Activated T-cell treated with anti-CD3 and anti-CD28 coated beads, Interleukin-2, amount 50 U/mL, for 4 hours (primary cell): ENCODE data around the gene ADGRE2. TPM values are rescaled to one million over a fixed set of nuclear protein-coding genes. Genes with fewer than 3 reads are reported as not detected.
"Not testable (repeated sequence)": the region's sequence is repeated elsewhere in the genome, so short reads cannot be mapped to it uniquely, and the experiment has no call there.

Experiments
- ATAC-seq, 2 donors: fragments of 200-7000 bp; cut with Tn5 transposase; one replicate each; pipeline ENCODE4 v1.10.0; 2021
- DNase-seq: peaks from one replicate; pipeline ENCODE4 v3.0.0-alpha.2; 2020
- H3K27me3 Mint-ChIP-seq: one replicate; pipeline ENCODE4 v1.8.0; 2021; ENCODE audit warnings: low read depth, mixed read lengths
- H3K36me3 Mint-ChIP-seq: one replicate; pipeline ENCODE4 v1.8.0; 2022; ENCODE audit warnings: mixed read lengths; ENCODE audit not compliant: insufficient read depth
- H3K4me1 Mint-ChIP-seq: one replicate; pipeline ENCODE4 v1.8.0; 2021; ENCODE audit warnings: low read depth, mixed read lengths
- H3K4me3 Mint-ChIP-seq: one replicate; pipeline ENCODE4 v1.8.0; 2021; ENCODE audit warnings: mild to moderate bottlenecking, moderate library complexity, mixed read lengths
- H3K9me3 Mint-ChIP-seq: one replicate; pipeline ENCODE4 v1.8.0; 2021; ENCODE audit warnings: mixed read lengths
- total RNA-seq, 3 donors: library from RNA; stranded (reverse); gene quantifications; one replicate each; pipeline ENCODE4 v1.2.1, GENCODE V29; 2021

Gene ADGRE2
- total RNA-seq: 1 to 10 TPM in 2 of 3 donors, under 1 TPM in 1; 0.87 to 1.6 (median 1.4) TPM

DNA sequence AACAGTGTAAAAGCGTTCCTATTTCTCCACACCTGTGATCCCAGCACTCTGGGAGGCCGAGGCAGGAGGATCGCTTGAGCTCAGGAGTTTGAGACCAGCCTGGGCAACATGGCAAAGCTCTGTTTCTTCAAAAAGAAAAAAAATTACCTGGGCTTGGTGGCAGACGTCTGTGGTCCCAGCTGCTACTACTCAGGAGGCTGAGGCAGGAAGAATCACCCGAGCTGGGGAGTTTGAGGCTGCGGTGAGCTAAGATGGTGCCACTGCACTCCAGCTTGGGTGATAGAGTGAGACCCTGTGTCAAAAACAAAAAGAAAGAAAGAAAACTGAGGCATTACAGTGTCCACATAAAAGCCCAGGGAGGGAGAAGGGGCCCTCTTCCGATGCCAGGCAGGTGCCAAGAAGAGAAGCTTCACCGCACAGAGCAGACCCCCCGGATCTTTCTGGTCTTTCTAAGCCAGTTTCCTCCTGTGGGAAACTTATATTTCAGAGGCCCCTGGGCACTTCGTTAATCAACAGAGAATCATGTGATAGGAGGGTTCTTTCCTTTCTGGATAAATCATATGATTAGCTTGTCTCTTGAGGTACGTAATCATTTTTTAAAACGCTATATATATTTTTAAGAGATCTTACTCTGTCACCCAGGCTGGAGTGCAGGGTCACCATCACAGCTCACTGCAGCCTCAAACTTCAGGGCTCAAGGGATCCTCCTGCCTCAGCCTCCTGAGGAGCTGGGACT, at the start of gene ADGRE2:
Gene ADGRE2 (minus strand): TSS at position 451 of the 736 bp plus-strand sequence. CDS start 1,804 bp downstream, outside the sequence.
- H3K4me3 Mint-ChIP-seq: not testable (repeated sequence)
- peaks cover 44% of the 10 kb centered on the region for H3K27me3 Mint-ChIP-seq

DNA sequence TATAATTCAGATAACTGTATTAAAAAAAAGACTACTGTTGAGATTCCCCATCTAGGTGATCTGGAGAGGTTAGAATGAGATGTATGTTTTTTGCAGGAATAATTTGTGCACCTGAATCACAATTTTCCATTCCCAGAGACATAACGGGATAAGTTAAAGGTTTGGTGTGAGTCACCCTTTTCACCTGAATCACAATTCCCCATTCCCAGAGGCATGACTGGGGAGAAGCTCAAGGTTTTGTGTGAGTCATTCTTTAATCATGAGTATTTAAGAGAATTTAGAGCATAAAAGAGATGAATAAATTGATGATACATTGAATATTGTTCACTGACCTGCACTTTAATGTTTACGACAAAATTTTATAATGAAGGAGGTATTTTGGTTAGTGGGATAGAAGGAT, 47.6 kb upstream of the ADGRE2 start:
- Mint-ChIP-seq H3K9me3 (no peaks in the 10 kb centered on the region), H3K36me3 (no peaks in the 10 kb centered on the region), H3K4me1 (no peaks in the 10 kb centered on the region), H3K27me3 (peaks cover 47% of the 10 kb centered on the region), H3K4me3 (no peak overlapping the region)
- DNase-seq: no peak
- ATAC-seq: no peak

More for the DNA sequence above, at the start of gene ADGRE2:
- not testable (repeated sequence) for DNase-seq, H3K36me3 Mint-ChIP-seq, ATAC-seq, H3K9me3 Mint-ChIP-seq
- H3K4me1 Mint-ChIP-seq: peaks cover 13% of the 10 kb centered on the region

GRCh38 chr19:14821937-14822336, 43.6 kb upstream of the ADGRE2 start:
- ATAC-seq: no peak
- H3K9me3 Mint-ChIP-seq: no peaks in the 10 kb centered on the region
- DNase-seq: no peak
- no peaks in the 10 kb centered on the region for H3K4me1 Mint-ChIP-seq
- H3K4me3 Mint-ChIP-seq: no peak overlapping the region
- peaks cover 46% of the 10 kb centered on the region for H3K27me3 Mint-ChIP-seq
- no peaks in the 10 kb centered on the region for H3K36me3 Mint-ChIP-seq

GRCh38 chr19:14818588-14818987, 40.2 kb upstream of the ADGRE2 start:
- Mint-ChIP-seq H3K4me3 (no peak overlapping the region), H3K4me1 (no peaks in the 10 kb centered on the region), H3K36me3 (no peaks in the 10 kb centered on the region), H3K9me3 (no peaks in the 10 kb centered on the region), H3K27me3 (peaks cover 16% of the 10 kb centered on the region)
- no peak for ATAC-seq
- no peak for DNase-seq

GRCh38 chr19:14817052-14817451, 38.7 kb upstream of the ADGRE2 start:
- ATAC-seq: no peak

DNA sequence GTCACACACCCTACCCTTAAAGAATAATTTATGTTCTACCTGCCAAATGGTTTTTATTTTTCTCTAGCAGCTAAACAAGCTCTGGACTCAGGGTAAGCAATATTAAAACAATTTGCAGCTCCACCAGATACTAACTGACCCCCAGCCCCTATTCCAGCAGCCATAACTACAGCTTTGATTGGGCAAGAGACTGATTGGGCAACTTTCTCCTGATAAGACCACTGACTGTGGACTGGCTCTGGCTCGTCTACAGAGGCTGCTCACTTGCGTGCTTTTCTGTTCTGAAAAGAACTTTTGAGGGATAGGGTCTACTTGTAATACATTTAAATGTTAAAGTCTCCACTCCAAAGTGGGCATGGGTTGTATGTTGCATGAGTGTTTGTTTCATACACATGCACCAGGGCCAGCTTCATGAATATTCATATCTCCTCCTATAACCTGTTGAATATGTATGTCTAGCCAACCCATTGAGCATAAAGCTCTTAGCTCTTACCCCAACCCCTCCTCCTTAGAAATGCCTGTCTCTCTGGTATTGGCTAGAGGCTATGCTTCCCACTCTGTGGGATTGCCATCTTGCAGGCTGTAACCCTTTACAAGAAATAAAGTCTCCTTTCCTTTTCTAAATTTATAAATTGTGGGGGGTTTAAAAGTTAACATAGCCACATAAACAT, 36.8 kb upstream of the ADGRE2 start:
- no peaks in the 10 kb centered on the region for H3K4me1 Mint-ChIP-seq
- DNase-seq (no peak), ATAC-seq (no peak)
- peaks cover 4% of the 10 kb centered on the region for H3K27me3 Mint-ChIP-seq
- H3K4me3 Mint-ChIP-seq: no peak overlapping the region
- no peaks in the 10 kb centered on the region for H3K36me3 Mint-ChIP-seq
- no peaks in the 10 kb centered on the region for H3K9me3 Mint-ChIP-seq

More at GRCh38 chr19:14817052-14817451, 38.7 kb upstream of the ADGRE2 start:
- Mint-ChIP-seq H3K9me3 (no peaks in the 10 kb centered on the region), H3K36me3 (no peaks in the 10 kb centered on the region), H3K4me3 (no peak overlapping the region), H3K4me1 (no peaks in the 10 kb centered on the region), H3K27me3 (peaks cover 11% of the 10 kb centered on the region)
- DNase-seq: no peak

DNA sequence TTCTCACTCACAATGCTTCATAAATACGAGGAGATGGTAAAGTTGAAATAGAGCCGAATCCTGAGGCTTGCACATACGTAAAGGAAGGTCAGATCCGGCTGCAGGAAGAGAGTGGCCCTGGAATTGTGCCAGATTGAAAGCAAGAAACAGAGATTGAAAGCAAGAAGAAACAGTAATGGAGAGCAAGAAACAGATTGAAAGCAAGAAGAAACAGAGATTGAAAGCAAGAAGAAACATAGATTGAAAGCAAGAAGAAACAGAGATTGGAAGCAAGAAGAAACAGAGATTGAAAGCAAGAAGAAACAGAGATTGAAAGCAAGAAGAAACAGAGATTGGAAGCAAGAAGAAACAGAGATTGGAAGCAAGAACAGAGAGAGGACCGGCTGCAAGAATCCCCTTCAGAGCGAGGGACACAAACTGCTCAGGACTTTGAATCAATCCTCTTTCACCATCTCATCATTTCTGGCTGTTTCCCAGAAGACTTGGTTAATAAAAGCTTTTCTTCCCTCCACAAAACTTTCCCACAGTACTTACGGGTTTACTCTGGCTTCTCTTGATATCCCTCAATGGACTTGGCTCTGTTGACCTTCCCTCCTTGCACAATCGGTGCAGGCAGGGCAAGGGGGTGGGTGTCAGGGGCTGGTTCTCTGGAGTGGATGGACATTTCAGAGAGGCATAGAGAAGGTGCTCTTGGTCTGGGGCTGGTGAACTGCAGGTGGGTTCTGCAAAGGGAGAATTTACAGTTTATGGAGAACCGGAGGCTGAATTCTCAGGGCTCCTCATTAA, 31.1 kb upstream of the ADGRE2 start:
- Mint-ChIP-seq H3K27me3 (peaks cover 2% of the 10 kb centered on the region), H3K9me3 (no peaks in the 10 kb centered on the region), H3K4me1 (no peaks in the 10 kb centered on the region), H3K4me3 (no peak overlapping the region), H3K36me3 (no peaks in the 10 kb centered on the region)
- ATAC-seq (no peak), DNase-seq (no peak)

DNA sequence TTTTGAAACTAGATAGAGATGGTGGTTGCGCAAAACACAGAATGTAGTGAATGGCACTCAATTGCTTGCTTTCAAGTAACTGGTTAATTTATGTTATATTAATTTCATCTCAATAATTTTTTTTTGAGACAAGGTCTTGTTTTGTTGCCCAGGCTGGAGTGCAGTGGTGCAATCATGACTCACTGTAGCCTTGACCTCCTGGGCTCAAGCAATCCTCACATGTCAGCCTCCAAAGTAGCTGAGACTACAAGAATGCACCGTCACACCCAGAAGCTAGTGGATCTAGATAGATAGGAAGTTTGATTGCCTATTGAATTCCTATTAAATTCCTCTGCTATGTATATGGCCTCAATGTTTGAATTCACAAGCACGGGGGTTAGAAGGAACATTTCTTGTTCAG, 26.4 kb upstream of the ADGRE2 start:
- no peak overlapping the region for H3K4me3 Mint-ChIP-seq
- H3K36me3 Mint-ChIP-seq: no peaks in the 10 kb centered on the region
- peaks cover 10% of the 10 kb centered on the region for H3K27me3 Mint-ChIP-seq
- H3K4me1 Mint-ChIP-seq: no peaks in the 10 kb centered on the region
- ATAC-seq: no peak
- no peak for DNase-seq
- no peaks in the 10 kb centered on the region for H3K9me3 Mint-ChIP-seq

- Mint-ChIP-seq H3K36me3 (no peaks in the 10 kb centered on the region), H3K9me3 (no peaks in the 10 kb centered on the region), H3K27me3 (peaks cover 26% of the 10 kb centered on the region), H3K4me1 (no peaks in the 10 kb centered on the region), H3K4me3 (no peak overlapping the region)
- no peak for DNase-seq
- ATAC-seq: no peak
Observed at GRCh38 chr19:14798760-14799159, 20.4 kb upstream of the ADGRE2 start.

DNA sequence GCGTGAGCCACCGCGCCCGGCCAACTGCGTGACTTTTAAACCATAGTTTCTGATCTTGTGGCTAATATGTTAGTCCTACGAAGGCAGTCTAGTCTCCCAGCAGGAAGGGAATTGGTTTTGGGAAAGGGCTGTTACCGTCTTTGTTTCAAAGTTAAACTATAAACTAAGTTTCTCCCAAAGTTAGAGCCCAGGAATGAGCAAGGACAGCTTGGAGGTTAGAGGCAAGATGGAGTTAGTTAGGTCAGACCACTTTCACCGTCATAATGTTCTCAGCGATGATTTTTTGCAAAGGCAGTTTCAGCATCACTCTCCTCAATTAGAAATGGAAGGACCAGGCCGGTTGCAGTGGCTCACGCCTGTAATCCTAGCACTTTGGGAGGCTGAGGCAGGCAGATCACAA, 17.7 kb upstream of the ADGRE2 start:
- Mint-ChIP-seq H3K4me3 (no peak overlapping the region), H3K4me1 (no peaks in the 10 kb centered on the region), H3K27me3 (peaks cover 32% of the 10 kb centered on the region), H3K9me3 (no peaks in the 10 kb centered on the region), H3K36me3 (no peaks in the 10 kb centered on the region)
- DNase-seq (no peak), ATAC-seq (no peak)

- Mint-ChIP-seq H3K9me3 (no peaks in the 10 kb centered on the region), H3K4me1 (no peaks in the 10 kb centered on the region), H3K4me3 (no peak overlapping the region), H3K36me3 (no peaks in the 10 kb centered on the region), H3K27me3 (peaks cover 31% of the 10 kb centered on the region)
- no peak for ATAC-seq
- DNase-seq: no peak
Observed at GRCh38 chr19:14795078-14795721, 16.8 kb upstream of the ADGRE2 start.

DNA sequence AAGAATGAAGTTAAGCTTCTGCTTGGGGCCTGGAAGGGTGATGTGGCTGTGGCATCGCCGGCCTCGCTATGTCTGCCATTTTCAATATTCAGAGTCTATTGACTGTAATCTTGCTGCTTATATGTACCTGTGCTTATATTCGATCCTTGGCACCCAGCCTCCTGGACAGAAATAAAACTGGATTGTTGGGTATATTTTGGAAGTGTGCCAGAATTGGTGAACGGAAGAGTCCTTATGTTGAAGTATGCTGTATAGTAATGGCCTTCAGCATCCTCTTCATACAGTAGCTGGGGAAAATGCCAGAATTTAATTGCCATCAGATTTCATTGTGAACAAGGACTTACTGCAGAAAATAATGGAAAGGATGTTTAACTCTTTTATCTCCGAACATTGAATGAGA, 13.9 kb upstream of the ADGRE2 start:
- not testable (repeated sequence) for H3K4me1 Mint-ChIP-seq, ATAC-seq, H3K4me3 Mint-ChIP-seq, DNase-seq, H3K9me3 Mint-ChIP-seq, H3K36me3 Mint-ChIP-seq
- peaks cover 23% of the 10 kb centered on the region for H3K27me3 Mint-ChIP-seq

DNA sequence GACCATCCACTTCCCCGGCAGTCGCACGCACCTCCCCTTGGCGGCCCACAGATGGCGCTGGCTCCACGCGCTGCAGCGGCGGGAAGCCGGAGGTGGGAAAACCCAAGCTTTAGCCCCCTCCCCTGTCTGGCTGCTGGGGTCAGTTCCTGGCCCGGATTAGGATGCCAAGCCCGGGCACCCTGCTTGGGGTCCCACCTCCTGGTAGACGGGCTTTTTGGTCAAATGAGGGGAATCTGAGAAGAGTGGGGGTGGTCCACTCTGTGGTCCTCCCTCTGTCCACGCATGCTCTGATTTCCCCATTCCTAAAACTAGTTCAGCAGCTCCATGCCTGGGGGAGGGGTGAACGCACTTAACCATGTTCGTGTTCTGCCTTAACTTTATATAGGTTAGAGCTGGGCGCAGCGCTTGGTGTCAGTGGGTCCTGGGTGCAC, 8.1 kb upstream of the ADGRE2 start:
- no peaks in the 10 kb centered on the region for H3K36me3 Mint-ChIP-seq
- DNase-seq: peak; percentile 7
- peaks cover 30% of the 10 kb centered on the region for H3K27me3 Mint-ChIP-seq
- H3K9me3 Mint-ChIP-seq: no peaks in the 10 kb centered on the region
- peaks cover 21% of the 10 kb centered on the region for H3K4me1 Mint-ChIP-seq
- ATAC-seq: peak in 1 of 2 donors; percentile 37
- H3K4me3 Mint-ChIP-seq: no peak overlapping the region
